Stomach (tissue), 9 donors: ENCODE data around the gene TMEM54. TPM values are rescaled to one million over a fixed set of nuclear protein-coding genes. Genes with fewer than 3 reads are reported as not detected.

ENCODE experiments used
- DNase-seq, 2 donors: peaks; one replicate each; pipeline versions ENCODE4 v3.0.0 to v3.0.0-alpha.2; 2013 to 2019
- H3K27ac ChIP-seq, 5 donors: fragments of 200-600 bp in 4 of 5; sonication (generic) in 4 of 5; one replicate each; pipeline ENCODE4 v1.5.1; 2013 to 2019; ENCODE audit warnings: mild to moderate bottlenecking in 1 of 5, moderate library complexity in 1 of 5
- H3K27me3 ChIP-seq, 3 donors: fragments of 200-600 bp; sonication (generic); one replicate each; pipeline ENCODE4 v1.5.1; 2017 to 2019; ENCODE audit warnings: mixed run types in 1 of 3
- H3K36me3 ChIP-seq, 4 donors: fragments of 200-600 bp; sonication (generic); 1 replicate in 3 of 4; 2 replicates in 1 of 4; pipeline ENCODE4 v1.5.1; 2016 to 2019
- H3K4me1 ChIP-seq, 4 donors: fragments of 200-600 bp; sonication (generic); one replicate each; pipeline ENCODE4 v1.5.1; 2016 to 2019
- H3K4me3 ChIP-seq, 4 donors: fragments of 200-600 bp; sonication (generic) in 3 of 4; one replicate each; pipeline ENCODE4 v1.5.1; 2016 to 2019; ENCODE audit warnings: mild to moderate bottlenecking in 1 of 4
- H3K9me3 ChIP-seq, 4 donors: fragments of 200-600 bp; sonication (generic); one replicate each; pipeline ENCODE4 v1.5.1; 2016 to 2019
- EP300 ChIP-seq: sonication (generic); formaldehyde crosslinking; IDR thresholded peaks from one replicate; pipeline ENCODE4 v1.6.1; 2017; ENCODE audit warnings: antibody characterized with exemption
- POLR2A ChIP-seq, 4 donors: fragments of 450-650 bp; IDR thresholded peaks; one replicate each; pipeline ENCODE4 v1.6.1; 2016; ENCODE audit warnings: antibody characterized with exemption in 4 of 4, control low read depth in 2 of 4, mild to moderate bottlenecking in 1 of 4, moderate library complexity in 1 of 4
- POLR2AphosphoS5 ChIP-seq, 3 donors: sonication (generic); formaldehyde crosslinking; IDR thresholded peaks; one replicate each; pipeline ENCODE4 v1.6.1; 2016; ENCODE audit warnings: antibody characterized with exemption in 3 of 3
- whole genome bisulfite sequencing, 5 donors: extraction: QIAGEN DNeasy Blood & Tissue Kit in 3 of 5; methylation state at CpG; one replicate each; pipeline versions ENCODE4 v1.1.5 to v1.1.7; 2013 to 2018; 5-methylcytosine and 5-hydroxymethylcytosine counted together
- intact Hi-C: fragments of 100-400 bp; cut with DNase I; formaldehyde crosslinking; loops from one replicate; pipeline ENCODE4 v1.15.1; 2023; ENCODE audit warnings: low total_unique reads
- polyA plus RNA-seq, 3 donors: library from polyadenylated mRNA; stranded (reverse); fragments of 200-250 nt; gene quantifications; one replicate each; pipeline ENCODE4 v1.2.3, GENCODE V29; 2013
- total RNA-seq, 5 donors: library from RNA; depleted of rRNA; stranded (reverse); fragments of >200 nt; gene quantifications; one replicate each; pipeline versions ENCODE4 v1.1.0 to v1.2.3, GENCODE V29; 2014 to 2016
- TF ChIP-seq, protein P1 (sequence below), 7 experiments: fragments of 450-650 bp in 4 of 7; fragments of 200-600 bp in 3 of 7; sonication (generic) in 3 of 7; IDR thresholded peaks; one replicate each; pipeline ENCODE4 v1.5.1; 2016 to 2019; ENCODE audit warnings: antibody characterized with exemption in 7 of 7, control low read depth in 2 of 7, mild to moderate bottlenecking in 1 of 7
- donor health status: healthy with polysubstance abuse.
- donor health status: Bipolar disorder and iron deficiency.
- donor health status: healthy.

The TMEM54 gene
- total and polyA plus RNA-seq, 8 donors, result 34.9 to 408 (median 159) TPM

DNA sequence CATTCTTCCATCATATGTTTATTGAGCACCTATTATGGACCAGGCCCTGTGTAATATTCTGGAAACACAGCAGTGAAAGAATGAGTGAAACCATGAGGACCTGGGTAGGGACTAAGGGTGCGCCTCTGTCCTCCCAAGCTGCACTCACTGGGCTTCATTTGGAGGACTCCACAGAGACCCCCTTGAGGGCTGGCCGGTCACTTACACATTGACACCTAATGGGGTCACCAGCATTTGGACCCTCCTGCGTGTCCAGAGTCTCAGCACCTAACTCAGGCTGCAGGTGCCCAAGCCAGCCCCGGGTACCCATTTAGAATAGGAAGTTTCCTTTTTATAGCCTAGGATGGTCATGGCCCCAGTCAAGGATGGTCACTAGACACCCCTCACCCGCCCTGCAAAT lies 27.7 kb downstream of the TMEM54 start:
- DNase-seq, result peak in 1 of 2 donors; percentile 21
- H3K27me3 ChIP-seq, result peaks cover 0 to 45% (median 32%) of the 10 kb centered on the region in 3 donors
- intact Hi-C loops, result no loop called here
- H3K27ac ChIP-seq, result no peak overlapping the region
- 78 to 82% (median 81%) methylated on average over 5 of the region's 5 CpGs for WGBS, 5 donors
- no peak for TF ChIP-seq POLR2AphosphoS5 (IDR thresholded peaks at IDR 0.05)
- TF ChIP-seq EP300, result no peak
- no peak for TF ChIP-seq POLR2A (IDR thresholded peaks at IDR 0.05)
- TF ChIP-seq, protein P1, sequence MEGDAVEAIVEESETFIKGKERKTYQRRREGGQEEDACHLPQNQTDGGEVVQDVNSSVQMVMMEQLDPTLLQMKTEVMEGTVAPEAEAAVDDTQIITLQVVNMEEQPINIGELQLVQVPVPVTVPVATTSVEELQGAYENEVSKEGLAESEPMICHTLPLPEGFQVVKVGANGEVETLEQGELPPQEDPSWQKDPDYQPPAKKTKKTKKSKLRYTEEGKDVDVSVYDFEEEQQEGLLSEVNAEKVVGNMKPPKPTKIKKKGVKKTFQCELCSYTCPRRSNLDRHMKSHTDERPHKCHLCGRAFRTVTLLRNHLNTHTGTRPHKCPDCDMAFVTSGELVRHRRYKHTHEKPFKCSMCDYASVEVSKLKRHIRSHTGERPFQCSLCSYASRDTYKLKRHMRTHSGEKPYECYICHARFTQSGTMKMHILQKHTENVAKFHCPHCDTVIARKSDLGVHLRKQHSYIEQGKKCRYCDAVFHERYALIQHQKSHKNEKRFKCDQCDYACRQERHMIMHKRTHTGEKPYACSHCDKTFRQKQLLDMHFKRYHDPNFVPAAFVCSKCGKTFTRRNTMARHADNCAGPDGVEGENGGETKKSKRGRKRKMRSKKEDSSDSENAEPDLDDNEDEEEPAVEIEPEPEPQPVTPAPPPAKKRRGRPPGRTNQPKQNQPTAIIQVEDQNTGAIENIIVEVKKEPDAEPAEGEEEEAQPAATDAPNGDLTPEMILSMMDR (IDR thresholded peaks at IDR 0.05), result no peak
- H3K36me3 ChIP-seq, result peaks cover 0 to 3% (median 0%) of the 10 kb centered on the region in 4 donors
- H3K4me3 ChIP-seq, result no peak overlapping the region
- peaks cover 7 to 44% (median 33%) of the 10 kb centered on the region in 4 donors for H3K4me1 ChIP-seq
- H3K9me3 ChIP-seq, result no peaks in the 10 kb centered on the region

DNA sequence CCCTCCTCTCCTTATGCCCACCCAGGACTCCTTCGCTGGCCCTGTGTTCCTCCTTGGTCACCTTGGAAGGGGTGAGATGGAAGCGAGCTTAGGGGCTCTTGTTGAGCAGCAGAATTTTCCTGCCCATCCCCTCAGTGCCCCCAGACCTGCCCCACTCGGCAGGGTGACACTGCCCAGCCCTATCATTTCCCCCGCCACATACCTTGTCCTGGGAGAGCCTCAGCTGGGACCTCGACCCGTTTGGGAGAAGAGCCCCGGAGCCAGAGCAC lies 29.1 kb downstream of the TMEM54 start:
- no peaks in the 10 kb centered on the region for H3K9me3 ChIP-seq
- no peak for DNase-seq
- intact Hi-C loops, result no loop called here
- no peak overlapping the region for H3K27ac ChIP-seq
- peaks cover 7 to 36% (median 28%) of the 10 kb centered on the region in 4 donors for H3K4me1 ChIP-seq
- 45 to 66% (median 54%) methylated on average over 7 of the region's 7 CpGs for WGBS, 5 donors
- peak overlapping the region in 1 of 4 donors; percentile 19 for H3K4me3 ChIP-seq
- TF ChIP-seq, protein P1 (IDR thresholded peaks at IDR 0.05), result no peak
- peaks cover 0 to 39% (median 32%) of the 10 kb centered on the region in 3 donors for H3K27me3 ChIP-seq
- H3K36me3 ChIP-seq, result peaks cover 0 to 15% (median 1%) of the 10 kb centered on the region in 4 donors

DNA sequence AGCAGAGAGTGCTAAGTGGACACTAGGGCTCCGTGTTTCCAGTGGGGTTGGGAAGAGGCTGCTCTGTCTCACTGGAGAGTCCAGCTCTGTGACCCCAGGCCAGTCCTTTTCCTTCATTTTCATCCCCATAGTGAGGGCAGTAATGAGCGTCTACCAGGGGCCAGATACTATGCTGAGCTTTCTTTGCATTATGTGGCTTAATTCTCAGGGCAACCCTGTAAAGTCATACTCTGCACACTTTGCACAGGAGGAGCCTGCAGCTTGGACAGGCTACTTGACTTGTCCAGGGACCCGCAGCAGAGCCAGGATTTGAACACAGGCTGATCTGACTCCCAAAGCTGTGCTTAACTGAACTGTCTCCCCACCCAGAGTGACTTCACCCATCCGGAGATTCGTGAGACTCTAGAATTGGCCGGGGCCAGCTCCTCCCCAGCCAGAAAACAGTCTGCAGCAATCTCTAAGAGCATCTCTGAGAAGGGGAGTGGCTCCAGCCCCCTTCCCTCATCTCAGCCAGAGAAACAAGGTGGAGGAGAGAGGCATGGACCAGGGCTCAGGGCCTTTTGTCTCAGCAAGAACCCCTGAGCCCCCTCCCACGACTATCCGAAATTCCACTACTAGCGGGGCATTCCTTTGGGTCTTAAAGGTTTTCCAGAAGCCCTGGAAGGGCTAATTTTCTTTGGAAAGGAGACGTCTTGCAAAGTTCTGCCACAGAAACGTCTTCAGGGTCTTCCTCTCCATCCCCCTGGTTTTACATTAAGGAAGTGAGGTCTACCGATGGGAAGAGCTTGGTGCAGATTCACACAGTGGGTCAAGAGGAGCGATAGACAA lies 29.6 kb downstream of the TMEM54 start:
- TF ChIP-seq POLR2AphosphoS5 (IDR thresholded peaks at IDR 0.05) (no peak), EP300 (no peak), POLR2A (IDR thresholded peaks at IDR 0.05) (no peak)
- TF ChIP-seq, protein P1 (IDR thresholded peaks at IDR 0.05), result no peak
- WGBS, 5 donors, result 39 to 56% (median 50%) methylated on average over 13 of the region's 13 CpGs
- H3K9me3 ChIP-seq, result no peaks in the 10 kb centered on the region
- peaks cover 7 to 34% (median 27%) of the 10 kb centered on the region in 4 donors for H3K4me1 ChIP-seq
- H3K4me3 ChIP-seq, result peak overlapping the region; percentile 50 to 55 (median 54)
- peak in 1 of 2 donors; percentile 63 for DNase-seq
- H3K36me3 ChIP-seq, result peaks cover 0 to 15% (median 1%) of the 10 kb centered on the region in 4 donors
- peak overlapping the region in 1 of 5 donors; percentile 62 for H3K27ac ChIP-seq
- intact Hi-C loops, result no loop called here
- H3K27me3 ChIP-seq, result peaks cover 0 to 39% (median 28%) of the 10 kb centered on the region in 3 donors

DNA sequence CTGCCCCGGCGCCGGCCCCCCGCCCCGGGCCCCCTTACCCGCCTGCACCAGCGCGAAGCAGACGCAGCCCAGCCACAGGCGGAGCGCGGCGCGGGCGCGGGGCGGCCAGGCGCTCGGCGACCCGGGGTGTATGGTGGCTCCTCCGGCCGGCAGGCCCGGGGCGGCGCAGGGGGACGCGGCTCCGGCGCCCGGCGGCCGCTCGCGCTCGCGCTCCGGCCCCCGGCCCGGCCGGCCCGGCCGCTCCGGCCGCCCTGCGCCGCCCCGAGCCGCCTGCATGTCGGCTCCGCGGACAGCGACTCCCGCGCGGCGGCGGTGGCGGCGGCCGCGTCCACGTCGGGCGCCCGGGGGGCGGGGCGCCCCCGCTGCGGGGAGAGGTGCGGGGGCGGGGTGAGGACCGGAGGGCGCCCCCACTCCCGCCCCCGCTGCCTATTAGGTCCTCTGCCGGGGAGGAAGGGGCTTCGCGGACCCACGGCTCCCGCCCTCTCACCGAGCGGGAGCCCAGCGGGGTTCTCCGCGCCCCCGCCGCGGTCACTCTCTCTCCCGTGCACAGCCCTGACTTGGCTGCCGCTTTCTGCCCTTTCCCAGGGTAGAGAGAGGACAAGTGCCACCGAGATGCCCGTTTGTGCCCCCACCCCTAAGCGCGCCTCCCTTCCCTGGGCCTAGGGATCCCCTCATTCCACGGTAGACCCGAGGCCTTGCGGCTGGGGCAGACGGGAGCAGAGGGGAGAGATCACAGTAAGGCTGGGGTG lies 30.4 kb downstream of the TMEM54 start, which contains the start of gene FNDC5:
TSS of gene FNDC5 (minus strand) at position 298 of the 749 bp plus-strand sequence.
- WGBS, 5 donors, result 1 to 4% (median 2%) methylated on average over 17 to 98 of the region's 99 CpGs
- H3K36me3 ChIP-seq, result peaks cover 0 to 15% (median 1%) of the 10 kb centered on the region in 4 donors
- peak in 1 of 2 donors; percentile 90 for DNase-seq
- H3K27me3 ChIP-seq, result peaks cover 0 to 39% (median 24%) of the 10 kb centered on the region in 3 donors
- TF ChIP-seq EP300, result no peak
- TF ChIP-seq, protein P1 (IDR thresholded peaks at IDR 0.05), result no peak
- TF ChIP-seq POLR2A (IDR thresholded peaks at IDR 0.05), result no peak
- no peak for TF ChIP-seq POLR2AphosphoS5 (IDR thresholded peaks at IDR 0.05)
- no peaks in the 10 kb centered on the region for H3K9me3 ChIP-seq
- intact Hi-C loops, result no loop called here
- H3K27ac ChIP-seq, result peak within 1 kb of the TSS in 1 of 5 donors; percentile 66
- H3K4me1 ChIP-seq, result peaks cover 9 to 39% (median 29%) of the 10 kb centered on the region in 4 donors
- H3K4me3 ChIP-seq, result peak within 1 kb of the TSS; percentile 50 to 55 (median 54)
